Karpas-422 (cell line): Measurements from ENCODE around the gene ATP13A4. TPM values are rescaled to one million over a fixed set of nuclear protein-coding genes. Genes with fewer than 3 reads are reported as not detected.
"Not testable (repeated sequence)": the region's sequence is repeated elsewhere in the genome, so short reads cannot be mapped to it uniquely, and the experiment has no call there.

Experiments used
- DNase-seq: peaks from one replicate; pipeline ENCODE4 v3.0.0-alpha.2; 2015
- H2AFZ ChIP-seq: fragments of 200-600 bp; sonication (generic); 2 replicates; pipeline ENCODE4 v1.6.1; 2014; ENCODE audit warnings: antibody characterized with exemption, low read length, mixed read lengths
- H3K27ac ChIP-seq: fragments of 200-600 bp; sonication (generic); 2 replicates; pipeline ENCODE4 v1.5.1; 2014; ENCODE audit warnings: mild to moderate bottlenecking, low read length, moderate library complexity
- H3K27me3 ChIP-seq: fragments of 200-600 bp; sonication (generic); 2 replicates; pipeline ENCODE4 v1.6.1; 2014; ENCODE audit warnings: low read length, mixed read lengths
- H3K36me3 ChIP-seq: fragments of 200-600 bp; sonication (generic); 2 replicates; pipeline ENCODE4 v1.6.1; 2014; ENCODE audit warnings: low read length, mixed read lengths; ENCODE audit not compliant: insufficient read depth
- H3K4me1 ChIP-seq: fragments of 200-600 bp; sonication (generic); 2 replicates; pipeline ENCODE4 v1.6.1; 2014; ENCODE audit warnings: mild to moderate bottlenecking, low read length, mixed read lengths
- H3K4me2 ChIP-seq: fragments of 200-600 bp; sonication (generic); 2 replicates; pipeline ENCODE4 v1.6.1; 2014; ENCODE audit warnings: low read length, low read depth, mild to moderate bottlenecking; ENCODE audit not compliant: poor library complexity, severe bottlenecking
- H3K4me3 ChIP-seq: fragments of 200-600 bp; sonication (generic); 2 replicates; pipeline ENCODE4 v1.5.1; 2014; ENCODE audit warnings: mild to moderate bottlenecking, antibody characterized with exemption, low read length, mixed read lengths
- H3K79me2 ChIP-seq: fragments of 200-600 bp; sonication (generic); 2 replicates; pipeline ENCODE4 v1.6.1; 2014; ENCODE audit warnings: mild to moderate bottlenecking, low read length, mixed read lengths
- H3K9ac ChIP-seq: fragments of 200-600 bp; sonication (generic); 2 replicates; pipeline ENCODE4 v1.6.0; 2014; ENCODE audit warnings: low read length
- H3K9me2 ChIP-seq: fragments of 200-600 bp; sonication (generic), shearing (Covaris generic); replicated peaks from 2 replicates; pipeline ENCODE4 v1.6.0; 2014; ENCODE audit warnings: mild to moderate bottlenecking, low read length, moderate library complexity; ENCODE audit not compliant: insufficient read depth
- H3K9me3 ChIP-seq: fragments of 300-700, 200-600 bp; sonication (generic); 2 replicates; pipeline ENCODE4 v1.6.1; 2014; ENCODE audit warnings: low read length, mixed read lengths
- H4K20me1 ChIP-seq: fragments of 200-600 bp; sonication (generic); 2 replicates; pipeline ENCODE4 v1.6.1; 2014; ENCODE audit warnings: mild to moderate bottlenecking, antibody characterized with exemption, low read length, low read depth; ENCODE audit not compliant: insufficient read depth
- total RNA-seq: library from RNA; depleted of rRNA; stranded (reverse); fragments of >200 nt; shearing (Covaris generic); gene quantifications from 2 replicates; pipeline ENCODE4 v1.2.3, GENCODE V29; 2014; ENCODE audit warnings: low replicate concordance

Gene ATP13A4
- total RNA-seq, 1 experiment from 2014 or later = 21.1 TPM

GRCh38 chr3:193552923-193553322 lies 1.8 kb downstream of the ATP13A4 start:
- no peaks in the 10 kb centered on the region for H3K36me3 ChIP-seq
- no peak overlapping the region for H3K9ac ChIP-seq
- H3K9me2 ChIP-seq = no peaks in the 10 kb centered on the region
- H3K4me2 ChIP-seq = peak overlapping the region; percentile 70
- peaks cover 56% of the 10 kb centered on the region for H3K4me1 ChIP-seq
- no peaks in the 10 kb centered on the region for H4K20me1 ChIP-seq
- peak overlapping the region; percentile 96; the same call in 1 of the 2 replicates for H3K27ac ChIP-seq
- no peak for DNase-seq
- no peaks in the 10 kb centered on the region for H3K9me3 ChIP-seq
- H3K4me3 ChIP-seq = peak overlapping the region; percentile 18
- no peaks in the 10 kb centered on the region for H3K79me2 ChIP-seq
- H2AFZ ChIP-seq = peak overlapping the region; percentile 41; the same call in 1 of the 2 replicates
- H3K27me3 ChIP-seq = no peaks in the 10 kb centered on the region

GRCh38 chr3:193548406-193548805 lies 6.3 kb downstream of the ATP13A4 start:
- H3K79me2 ChIP-seq = no peaks in the 10 kb centered on the region

GRCh38 chr3:193546129-193546528 lies 8.6 kb downstream of the ATP13A4 start:
- H3K9me3 ChIP-seq = 0 out of 2 replicates have a peak, but pooled peaks cover 3% of the 10 kb centered on the region
- no peak overlapping the region for H3K9ac ChIP-seq
- H3K4me3 ChIP-seq = no peak overlapping the region
- H3K4me1 ChIP-seq = peaks cover 10% of the 10 kb centered on the region
- no peaks in the 10 kb centered on the region; the same call in 1 of the 2 replicates for H3K36me3 ChIP-seq
- H4K20me1 ChIP-seq = no peaks in the 10 kb centered on the region
- no peak overlapping the region for H3K27ac ChIP-seq
- H3K79me2 ChIP-seq = no peaks in the 10 kb centered on the region
- no peaks in the 10 kb centered on the region for H3K9me2 ChIP-seq
- no peaks in the 10 kb centered on the region for H3K27me3 ChIP-seq
- no peak overlapping the region for H3K4me2 ChIP-seq
- no peak overlapping the region for H2AFZ ChIP-seq
- DNase-seq = no peak

More at GRCh38 chr3:193548406-193548805, 6.3 kb downstream of the ATP13A4 start:
- Histone ChIP-seq H4K20me1 (no peaks in the 10 kb centered on the region), H3K4me3 (no peak overlapping the region), H3K9me3 (0 out of 2 replicates have a peak, but pooled peaks cover 3% of the 10 kb centered on the region), H3K27ac (no peak overlapping the region), H3K27me3 (no peaks in the 10 kb centered on the region), H2AFZ (no peak overlapping the region), H3K4me2 (no peak overlapping the region), H3K36me3 (no peaks in the 10 kb centered on the region; the same call in 1 of the 2 replicates), H3K9me2 (no peaks in the 10 kb centered on the region), H3K4me1 (peaks cover 13% of the 10 kb centered on the region), H3K9ac (no peak overlapping the region)
- DNase-seq = no peak

GRCh38 chr3:193545304-193545703 lies 9.4 kb downstream of the ATP13A4 start:
- H3K27me3 ChIP-seq = no peaks in the 10 kb centered on the region
- H4K20me1 ChIP-seq = no peaks in the 10 kb centered on the region
- no peak for DNase-seq
- H3K4me3 ChIP-seq = no peak overlapping the region
- H3K9ac ChIP-seq = no peak overlapping the region
- H3K4me2 ChIP-seq = no peak overlapping the region
- no peak overlapping the region for H2AFZ ChIP-seq
- H3K27ac ChIP-seq = no peak overlapping the region
- 0 out of 2 replicates have a peak, but pooled peaks cover 3% of the 10 kb centered on the region for H3K9me3 ChIP-seq
- H3K4me1 ChIP-seq = peaks cover 10% of the 10 kb centered on the region
- H3K79me2 ChIP-seq = no peaks in the 10 kb centered on the region
- H3K9me2 ChIP-seq = no peaks in the 10 kb centered on the region
- H3K36me3 ChIP-seq = no peaks in the 10 kb centered on the region; the same call in 1 of the 2 replicates

GRCh38 chr3:193544289-193544688 lies 10.4 kb downstream of the ATP13A4 start:
- H3K4me3 ChIP-seq = no peak overlapping the region
- peaks cover 10% of the 10 kb centered on the region for H3K4me1 ChIP-seq
- DNase-seq = no peak
- H2AFZ ChIP-seq = no peak overlapping the region
- H3K9me3 ChIP-seq = 0 out of 2 replicates have a peak, but pooled peaks cover 3% of the 10 kb centered on the region
- H3K27ac ChIP-seq = no peak overlapping the region
- no peaks in the 10 kb centered on the region for H3K9me2 ChIP-seq
- no peak overlapping the region for H3K9ac ChIP-seq
- no peaks in the 10 kb centered on the region for H3K27me3 ChIP-seq
- H3K79me2 ChIP-seq = no peaks in the 10 kb centered on the region
- no peak overlapping the region for H3K4me2 ChIP-seq
- H4K20me1 ChIP-seq = no peaks in the 10 kb centered on the region
- no peaks in the 10 kb centered on the region; the same call in 1 of the 2 replicates for H3K36me3 ChIP-seq

GRCh38 chr3:193530231-193531165 lies 24.2 kb downstream of the ATP13A4 start:
- no peak overlapping the region for H3K9ac ChIP-seq
- H3K36me3 ChIP-seq = no peaks in the 10 kb centered on the region
- no peaks in the 10 kb centered on the region for H3K79me2 ChIP-seq
- H4K20me1 ChIP-seq = no peaks in the 10 kb centered on the region
- H3K9me2 ChIP-seq = no peaks in the 10 kb centered on the region
- H3K9me3 ChIP-seq = no peaks in the 10 kb centered on the region
- peaks cover 5% of the 10 kb centered on the region for H3K4me1 ChIP-seq
- H3K4me2 ChIP-seq = no peak overlapping the region
- no peak overlapping the region for H3K27ac ChIP-seq
- no peak for DNase-seq
- H2AFZ ChIP-seq = no peak overlapping the region
- no peak overlapping the region for H3K4me3 ChIP-seq
- no peaks in the 10 kb centered on the region for H3K27me3 ChIP-seq

GRCh38 chr3:193526085-193526484 lies 28.6 kb downstream of the ATP13A4 start:
- H3K4me2 ChIP-seq, H4K20me1 ChIP-seq, H3K4me1 ChIP-seq, H3K27me3 ChIP-seq, H3K36me3 ChIP-seq, H3K4me3 ChIP-seq, H3K27ac ChIP-seq, H3K79me2 ChIP-seq, DNase-seq, H3K9me3 ChIP-seq, H3K9me2 ChIP-seq, H3K9ac ChIP-seq, H2AFZ ChIP-seq: not testable (repeated sequence)

- H3K4me1 ChIP-seq = peaks cover 5% of the 10 kb centered on the region
- no peak overlapping the region for H2AFZ ChIP-seq
- no peak overlapping the region for H3K4me2 ChIP-seq
These were observed 32.2 kb downstream of the ATP13A4 start for GRCh38 chr3:193522473-193522872.

More at GRCh38 chr3:193522473-193522872, 32.2 kb downstream of the ATP13A4 start:
- no peaks in the 10 kb centered on the region for H3K36me3 ChIP-seq
- H3K9me2 ChIP-seq = no peaks in the 10 kb centered on the region
- no peak overlapping the region for H3K9ac ChIP-seq
- H4K20me1 ChIP-seq = no peaks in the 10 kb centered on the region
- no peaks in the 10 kb centered on the region; the same call in 1 of the 2 replicates for H3K27me3 ChIP-seq
- no peak overlapping the region for H3K27ac ChIP-seq
- DNase-seq = no peak
- no peaks in the 10 kb centered on the region for H3K9me3 ChIP-seq
- H3K79me2 ChIP-seq = no peaks in the 10 kb centered on the region
- H3K4me3 ChIP-seq = no peak overlapping the region
